Brain pericyte (primary cell): ENCODE results near the gene STXBP3.
A peak's percentile ranks its signal among the peaks of the same experiment; 100 is the strongest.
"Not testable (repeated sequence)": the region's sequence is repeated elsewhere in the genome, so short reads cannot be mapped to it uniquely, and the experiment has no call there.

Source experiments
- DNase-seq: peaks from one replicate; pipeline ENCODE4 v3.0.0-alpha.2; 2012; ENCODE audit warnings: low read depth, low spot score

STXBP3 gene, protein sequence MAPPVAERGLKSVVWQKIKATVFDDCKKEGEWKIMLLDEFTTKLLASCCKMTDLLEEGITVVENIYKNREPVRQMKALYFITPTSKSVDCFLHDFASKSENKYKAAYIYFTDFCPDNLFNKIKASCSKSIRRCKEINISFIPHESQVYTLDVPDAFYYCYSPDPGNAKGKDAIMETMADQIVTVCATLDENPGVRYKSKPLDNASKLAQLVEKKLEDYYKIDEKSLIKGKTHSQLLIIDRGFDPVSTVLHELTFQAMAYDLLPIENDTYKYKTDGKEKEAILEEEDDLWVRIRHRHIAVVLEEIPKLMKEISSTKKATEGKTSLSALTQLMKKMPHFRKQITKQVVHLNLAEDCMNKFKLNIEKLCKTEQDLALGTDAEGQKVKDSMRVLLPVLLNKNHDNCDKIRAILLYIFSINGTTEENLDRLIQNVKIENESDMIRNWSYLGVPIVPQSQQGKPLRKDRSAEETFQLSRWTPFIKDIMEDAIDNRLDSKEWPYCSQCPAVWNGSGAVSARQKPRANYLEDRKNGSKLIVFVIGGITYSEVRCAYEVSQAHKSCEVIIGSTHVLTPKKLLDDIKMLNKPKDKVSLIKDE

GRCh38 chr1:108746382-108747170, at the start of gene STXBP3:
Gene STXBP3 (plus strand): TSS chr1:108746674. CDS start chr1:108746738, 64 bp downstream.
- DNase-seq: peak; percentile 94

DNA sequence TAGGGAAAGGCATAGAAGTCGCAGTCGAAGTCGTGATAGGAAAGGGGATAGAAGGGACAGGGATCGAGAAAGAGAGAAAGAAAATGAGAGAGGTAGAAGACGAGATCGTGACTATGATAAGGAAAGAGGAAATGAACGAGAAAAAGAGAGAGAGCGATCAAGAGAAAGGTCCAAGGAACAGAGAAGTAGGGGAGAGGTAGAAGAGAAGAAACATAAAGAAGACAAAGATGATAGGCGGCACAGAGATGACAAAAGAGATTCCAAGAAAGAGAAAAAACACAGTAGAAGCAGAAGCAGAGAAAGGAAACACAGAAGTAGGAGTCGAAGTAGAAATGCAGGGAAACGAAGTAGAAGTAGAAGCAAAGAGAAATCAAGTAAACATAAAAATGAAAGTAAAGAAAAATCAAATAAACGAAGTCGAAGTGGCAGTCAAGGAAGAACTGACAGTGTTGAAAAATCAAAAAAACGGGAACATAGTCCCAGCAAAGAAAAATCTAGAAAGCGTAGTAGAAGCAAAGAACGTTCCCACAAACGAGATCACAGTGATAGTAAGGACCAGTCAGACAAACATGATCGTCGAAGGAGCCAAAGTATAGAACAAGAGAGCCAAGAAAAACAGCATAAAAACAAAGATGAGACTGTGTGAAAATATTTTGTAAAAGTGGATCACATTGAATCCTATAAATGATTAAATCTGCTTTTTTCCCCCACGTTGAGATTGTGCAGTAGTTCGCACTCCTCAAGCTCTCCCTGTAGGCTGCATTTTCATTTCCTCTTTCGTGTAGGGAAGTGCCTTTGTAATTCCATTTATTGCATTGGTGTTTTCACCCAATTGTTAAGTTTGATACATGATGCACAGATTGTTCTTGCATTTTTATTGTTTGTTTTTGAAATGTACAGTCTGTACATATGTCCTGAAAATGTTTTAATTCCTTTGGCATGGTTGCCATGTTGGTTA, 46.8 kb upstream of the STXBP3 start:
- DNase-seq: no peak

- no peak for DNase-seq
These were observed 45.2 kb upstream of the STXBP3 start for GRCh38 chr1:108701176-108701849.

DNA sequence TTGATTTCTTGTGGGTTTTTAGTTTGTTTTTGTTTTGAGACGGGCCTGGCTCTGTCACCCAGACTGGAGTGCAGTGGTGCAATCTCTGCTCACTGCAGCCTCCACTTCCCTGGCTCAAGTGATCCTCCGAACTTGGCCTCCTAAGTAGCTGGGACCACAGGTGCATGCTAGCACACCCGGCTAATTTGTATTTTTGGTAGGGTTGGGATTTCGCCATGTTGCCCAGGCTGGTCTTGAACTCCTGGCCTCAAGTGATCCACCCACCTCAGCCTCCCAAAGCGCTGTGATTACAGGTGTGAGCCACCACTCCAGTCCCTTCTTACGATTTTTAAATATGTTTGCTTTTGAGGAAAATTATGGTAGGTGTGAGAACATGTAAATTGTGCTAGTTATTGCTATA, 44.4 kb upstream of the STXBP3 start:
- DNase-seq: not testable (repeated sequence)

- DNase-seq: no peak
These were observed 42.5 kb upstream of the STXBP3 start for GRCh38 chr1:108703939-108704338.

- DNase-seq: no peak
These were observed 42.0 kb upstream of the STXBP3 start for GRCh38 chr1:108704496-108704895.

DNA sequence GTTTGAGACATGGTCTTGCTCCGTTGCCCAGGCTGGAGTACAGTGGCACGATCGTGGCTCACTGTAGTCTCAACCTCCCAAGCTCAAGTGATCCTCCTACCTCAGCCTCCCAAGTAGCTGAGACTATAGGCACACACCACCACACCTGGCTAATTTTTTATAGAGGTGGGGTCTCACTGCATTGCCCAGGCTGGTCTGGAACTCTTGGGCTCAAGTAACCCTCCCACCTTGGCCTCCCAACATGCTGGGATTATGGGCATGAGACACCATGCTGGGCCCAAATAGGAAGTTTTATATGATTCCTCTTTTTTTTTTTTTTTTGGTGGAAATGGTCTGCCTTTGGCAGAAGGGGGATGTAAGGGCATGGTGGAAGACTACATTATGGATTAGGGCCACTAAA, 39.8 kb upstream of the STXBP3 start:
- no peak for DNase-seq

DNA sequence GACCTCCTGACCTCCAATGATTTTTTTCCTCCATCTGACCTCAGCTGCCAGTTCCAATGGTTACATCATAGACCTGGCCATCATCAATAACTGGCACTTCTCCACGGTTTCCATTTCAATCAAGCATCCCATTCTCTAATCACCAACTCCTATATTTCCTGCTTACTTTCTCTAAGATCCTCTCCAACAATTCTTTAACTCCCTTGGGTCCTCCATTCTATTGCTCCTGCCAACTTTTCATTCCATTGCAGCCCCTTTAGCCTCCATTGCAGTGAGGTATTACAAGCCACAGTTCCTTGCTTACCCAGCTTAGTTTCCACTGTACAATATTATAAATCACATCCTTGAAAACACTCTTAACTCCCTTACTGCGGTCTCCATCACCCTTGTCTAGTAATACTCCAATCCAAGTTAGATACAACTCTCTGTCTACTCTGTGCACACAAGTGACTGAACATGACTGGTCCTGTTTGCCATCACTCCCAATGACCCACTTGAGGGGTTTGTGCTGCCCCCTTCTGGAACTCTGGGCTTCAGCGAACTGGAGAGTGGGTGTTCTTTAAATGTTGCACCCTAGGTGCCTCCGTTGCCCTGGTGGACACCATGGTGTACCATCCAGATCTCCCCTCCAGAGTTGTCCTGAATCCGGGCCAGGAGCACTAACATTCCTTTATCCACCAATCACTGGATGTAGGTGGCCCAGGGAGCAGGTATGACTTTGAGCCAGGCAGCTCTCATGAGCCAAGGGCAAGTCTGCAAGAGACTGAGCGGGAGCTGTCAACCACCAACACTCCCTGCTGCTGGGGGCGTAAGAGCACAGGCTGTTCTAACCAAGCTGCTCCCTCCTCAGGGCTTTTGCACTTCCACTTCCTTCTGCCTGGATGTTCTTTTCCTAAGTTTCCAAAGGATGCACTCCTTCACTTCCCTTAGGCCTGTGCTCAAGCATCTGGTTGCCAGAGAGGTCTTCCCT, 37.5 kb upstream of the STXBP3 start:
- DNase-seq: no peak

- DNase-seq: no peak
These were observed 33.8 kb upstream of the STXBP3 start, which contains the start of gene FNDC7 for GRCh38 chr1:108712606-108713150. Gene FNDC7 (plus strand): TSS chr1:108712908. CDS start chr1:108712934, 26 bp downstream.

DNA sequence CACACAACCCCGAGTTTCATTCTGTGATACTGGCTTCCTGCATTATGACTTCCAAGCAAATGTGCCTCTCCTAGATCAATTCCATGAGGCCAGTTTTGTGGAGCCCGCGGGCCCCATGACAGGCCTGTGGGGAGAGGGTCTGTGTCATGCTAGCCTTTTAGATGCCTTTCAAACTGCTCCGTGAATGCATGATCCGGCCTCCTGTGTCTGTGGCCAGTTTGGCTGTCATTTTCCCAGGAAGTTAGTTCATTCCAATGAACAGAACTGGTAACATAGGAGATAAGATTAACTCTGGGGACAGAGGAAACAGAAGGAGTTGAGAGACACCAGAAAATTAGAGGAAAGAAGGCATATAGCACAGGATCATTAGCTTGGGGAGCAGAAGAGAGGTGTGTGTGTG, 30.5 kb upstream of the STXBP3 start:
- no peak for DNase-seq

- no peak for DNase-seq
These were observed 29.8 kb upstream of the STXBP3 start for GRCh38 chr1:108716437-108717230.

- no peak for DNase-seq
These were observed 28.6 kb upstream of the STXBP3 start for GRCh38 chr1:108717774-108718316.

DNA sequence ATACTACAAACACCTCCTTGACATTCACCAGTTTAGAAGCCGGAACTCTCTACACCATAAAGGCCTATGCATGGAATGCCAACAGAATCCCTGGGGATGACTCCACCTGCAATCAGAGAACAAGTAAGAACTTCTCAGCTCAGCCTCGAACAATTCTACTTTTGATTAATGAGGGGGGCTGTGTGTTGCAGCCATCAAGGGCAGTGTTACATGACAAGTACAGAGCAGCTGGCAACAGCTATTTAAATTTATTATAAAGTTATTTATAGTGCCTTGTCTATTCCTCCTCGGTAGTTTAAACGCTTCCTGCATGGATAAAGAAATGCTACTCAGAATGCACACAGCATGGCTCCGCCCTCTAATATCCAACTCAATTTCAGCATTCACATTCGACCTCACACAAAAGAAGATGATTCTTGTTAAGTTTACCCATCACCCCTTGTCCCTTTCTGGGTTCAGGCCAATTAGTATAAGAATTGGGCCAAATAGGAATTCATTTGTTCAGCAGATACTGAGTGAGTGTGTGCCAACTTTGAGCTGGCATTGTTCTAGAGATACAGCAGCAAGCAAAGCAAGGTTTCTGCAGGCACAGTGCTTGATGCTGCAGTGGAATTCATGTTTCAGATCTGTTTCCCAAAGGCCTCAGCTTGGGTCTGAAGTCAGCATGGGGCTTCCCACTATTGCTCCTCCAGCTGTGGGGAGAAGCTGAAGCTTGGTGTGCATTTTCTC, 27.4 kb upstream of the STXBP3 start:
- DNase-seq: no peak

DNA sequence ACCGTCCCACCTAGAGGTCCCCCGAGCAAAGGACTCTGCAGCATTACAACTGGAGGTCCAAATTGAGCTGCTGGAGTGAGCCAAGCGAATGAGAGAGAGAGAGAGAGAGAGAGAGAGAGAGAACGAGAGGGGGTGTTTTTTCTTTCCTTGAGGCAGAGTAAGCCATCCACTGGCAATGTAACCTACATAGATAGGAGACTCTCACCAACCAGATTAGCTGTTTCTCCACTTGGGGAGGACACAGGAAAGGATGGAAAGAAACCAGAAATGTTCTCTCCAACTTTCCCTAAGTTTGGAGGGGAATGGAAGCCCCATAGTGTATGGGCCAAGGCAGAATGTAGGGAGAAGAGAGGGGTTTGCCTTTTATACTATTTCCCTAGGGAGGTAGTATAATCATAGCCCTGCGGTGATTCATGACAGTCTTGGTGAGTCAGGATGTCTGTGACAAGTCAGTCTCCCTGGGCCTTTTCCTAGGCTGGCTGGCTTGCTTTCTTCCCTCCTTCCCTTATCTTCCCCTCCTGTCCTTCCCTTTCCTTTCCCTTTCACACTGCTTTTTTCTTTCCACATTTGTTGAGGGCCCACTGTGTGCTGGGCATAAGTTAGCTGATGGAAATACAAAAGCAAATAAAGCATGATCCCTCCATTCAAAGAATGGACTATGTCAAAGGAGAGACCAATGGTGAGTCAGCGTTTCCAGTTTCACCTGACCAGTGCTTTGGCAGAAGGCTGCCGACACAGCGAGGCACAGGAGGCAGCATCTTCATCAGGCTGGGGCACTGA, 26.6 kb upstream of the STXBP3 start:
- no peak for DNase-seq

GRCh38 chr1:108722292-108722691, 24.2 kb upstream of the STXBP3 start:
- DNase-seq: no peak

DNA sequence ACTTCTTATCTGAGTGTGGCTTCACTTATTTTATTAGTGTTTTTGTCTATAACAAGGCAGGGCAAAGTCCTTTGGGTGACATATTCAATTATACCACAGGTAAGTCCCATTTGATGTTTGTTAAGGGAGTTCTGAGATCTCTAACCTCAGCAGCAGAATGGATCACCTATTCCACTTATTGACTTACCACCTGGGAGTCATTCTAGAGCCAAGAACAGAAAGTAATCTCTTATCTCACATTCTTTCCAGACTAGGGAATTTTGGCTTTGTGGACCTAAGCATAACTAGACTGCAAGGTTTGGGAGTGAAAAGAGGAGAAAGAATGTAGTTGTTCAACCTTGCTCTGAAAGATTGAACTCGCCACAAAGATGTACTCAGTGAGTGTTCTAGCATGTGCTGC, 20.6 kb upstream of the STXBP3 start:
- DNase-seq: no peak
